IPS DF 6.9 (cell line): Measurements from ENCODE around the gene TBC1D22A.
A peak's percentile ranks its signal among the peaks of the same experiment; 100 is the strongest.
"Not testable (repeated sequence)": the region's sequence is repeated elsewhere in the genome, so short reads cannot be mapped to it uniquely, and the experiment has no call there.

ENCODE experiments used
- DNase-seq: peaks from one replicate; pipeline ENCODE4 v3.0.0-alpha.2; 2013; ENCODE audit warnings: low read depth, low spot score
- H3K27ac ChIP-seq: one replicate; pipeline ENCODE4 v1.5.1; 2013; ENCODE audit warnings: low read length, control low read depth
- H3K27me3 ChIP-seq: 2 replicates; pipeline ENCODE4 v1.6.1; 2013; ENCODE audit warnings: mild to moderate bottlenecking, low read length; ENCODE audit not compliant: control insufficient read depth, insufficient read depth
- H3K36me3 ChIP-seq: 2 replicates; pipeline ENCODE4 v1.6.1; 2013; ENCODE audit warnings: low read length; ENCODE audit not compliant: control insufficient read depth, insufficient read depth
- H3K4me1 ChIP-seq: 2 replicates; pipeline ENCODE4 v1.6.1; 2013; ENCODE audit warnings: low read length; ENCODE audit not compliant: control insufficient read depth, insufficient read depth
- H3K4me3 ChIP-seq: 2 replicates; pipeline ENCODE4 v1.5.1; 2013; ENCODE audit warnings: mild to moderate bottlenecking, low read length
- H3K9me3 ChIP-seq: 2 replicates; pipeline ENCODE4 v1.6.1; 2013; ENCODE audit warnings: low read length, inconsistent platforms; ENCODE audit not compliant: control insufficient read depth, insufficient read depth
- WGBS: extraction: QIAGEN DNeasy Blood & Tissue Kit; methylation state at CpG from one replicate; pipeline ENCODE4 v1.1.7; 2013; ENCODE audit warnings: mixed read lengths, missing lambda C conversion rate; ENCODE audit not compliant: insufficient read length, insufficient coverage; 5-methylcytosine and 5-hydroxymethylcytosine counted together

Gene TBC1D22A

DNA sequence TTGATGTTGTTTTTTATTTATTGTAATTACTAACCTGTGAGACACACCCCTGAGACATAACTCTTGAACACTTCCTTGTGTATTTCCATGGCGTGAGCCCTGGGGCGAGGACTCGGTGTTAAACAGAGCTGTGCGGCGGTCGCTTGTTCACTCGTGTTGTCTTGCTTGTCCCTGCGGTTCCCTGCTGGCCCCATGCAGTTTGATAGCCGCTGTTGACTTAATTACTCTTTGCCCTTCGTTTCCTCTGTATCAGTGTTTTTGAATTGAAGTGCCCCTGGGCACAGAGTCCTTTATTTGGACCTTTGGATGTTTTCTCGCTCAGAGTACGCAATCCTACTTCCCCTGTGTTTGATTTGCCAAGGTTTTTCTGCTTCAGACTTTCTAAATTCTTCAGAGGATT lies 52.7 kb downstream of the TBC1D22A start:
- no peak for DNase-seq
- no peaks in the 10 kb centered on the region for H3K36me3 ChIP-seq
- no peaks in the 10 kb centered on the region for H3K9me3 ChIP-seq
- H3K4me1 ChIP-seq = no peaks in the 10 kb centered on the region
- no peak overlapping the region for H3K4me3 ChIP-seq
- no CpG with 5 or more reads among the region's 12 CpGs for WGBS
- H3K27me3 ChIP-seq = no peaks in the 10 kb centered on the region
- no peak overlapping the region for H3K27ac ChIP-seq

DNA sequence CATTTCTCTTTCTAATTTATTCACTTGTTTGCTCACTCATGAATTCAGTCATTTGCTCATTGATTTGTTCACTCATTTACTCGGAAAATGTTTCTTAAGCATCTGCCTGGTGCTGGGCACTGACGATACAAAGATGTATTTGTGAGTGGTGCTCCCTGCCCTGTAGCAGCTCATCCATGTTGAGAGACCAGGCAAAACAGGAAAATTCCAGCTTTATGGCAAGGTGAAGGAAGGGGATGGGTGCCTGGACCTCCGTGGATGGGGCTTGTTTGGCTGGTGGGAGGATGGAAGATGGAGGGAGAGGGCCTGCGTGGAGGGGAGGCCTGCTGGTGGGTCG lies 53.1 kb downstream of the TBC1D22A start:
- no peak for DNase-seq
- Histone ChIP-seq H3K27ac (no peak overlapping the region), H3K4me1 (no peaks in the 10 kb centered on the region), H3K4me3 (no peak overlapping the region), H3K36me3 (no peaks in the 10 kb centered on the region), H3K9me3 (no peaks in the 10 kb centered on the region), H3K27me3 (no peaks in the 10 kb centered on the region)
- whole genome bisulfite sequencing = no CpG with 5 or more reads among the region's 5 CpGs

DNA sequence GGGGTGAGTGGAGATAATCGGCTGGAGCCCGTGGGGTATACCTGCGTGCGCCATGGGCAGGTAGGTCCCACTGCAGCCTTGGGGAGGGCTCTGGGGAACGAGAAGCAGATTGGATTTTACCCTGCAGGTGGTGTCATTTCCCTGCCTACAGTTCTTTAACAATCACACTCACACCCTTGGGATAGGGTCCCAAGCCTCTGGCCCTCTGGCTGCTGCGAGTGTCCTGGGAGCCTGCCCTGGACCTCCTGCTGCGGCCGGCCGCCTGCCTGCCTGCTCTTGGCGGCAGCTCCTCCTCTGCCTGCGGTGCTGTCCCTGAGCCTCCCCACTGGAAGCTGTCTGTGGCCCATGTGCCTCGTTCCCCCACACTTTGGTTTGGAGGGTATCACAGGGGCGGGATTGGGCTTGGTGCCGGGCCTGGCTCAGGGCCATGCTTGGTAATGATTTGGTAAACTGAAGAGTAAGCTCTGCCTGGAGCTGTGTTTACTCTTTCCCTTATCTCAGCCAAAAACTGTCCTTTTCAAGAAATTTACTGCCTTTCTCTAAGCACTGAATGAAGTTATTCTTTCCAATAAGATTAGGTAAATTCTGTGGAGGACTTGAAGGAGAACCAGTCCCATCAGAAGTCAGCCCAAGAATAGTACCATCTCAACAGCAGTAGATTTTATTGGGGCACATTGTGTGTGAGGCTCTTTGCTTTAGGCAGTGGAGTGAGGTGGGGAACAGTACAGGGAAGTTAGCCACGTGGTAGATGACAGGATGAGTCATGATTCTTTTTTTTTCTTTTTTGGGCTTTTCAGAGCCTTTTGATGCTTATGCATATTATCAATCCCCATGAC lies 53.7 kb downstream of the TBC1D22A start:
- no peaks in the 10 kb centered on the region for H3K4me1 ChIP-seq
- no peak for DNase-seq
- H3K4me3 ChIP-seq = no peak overlapping the region
- no peaks in the 10 kb centered on the region for H3K9me3 ChIP-seq
- no CpG with 5 or more reads among the region's 15 CpGs for WGBS
- H3K36me3 ChIP-seq = no peaks in the 10 kb centered on the region
- no peak overlapping the region for H3K27ac ChIP-seq
- H3K27me3 ChIP-seq = no peaks in the 10 kb centered on the region

DNA sequence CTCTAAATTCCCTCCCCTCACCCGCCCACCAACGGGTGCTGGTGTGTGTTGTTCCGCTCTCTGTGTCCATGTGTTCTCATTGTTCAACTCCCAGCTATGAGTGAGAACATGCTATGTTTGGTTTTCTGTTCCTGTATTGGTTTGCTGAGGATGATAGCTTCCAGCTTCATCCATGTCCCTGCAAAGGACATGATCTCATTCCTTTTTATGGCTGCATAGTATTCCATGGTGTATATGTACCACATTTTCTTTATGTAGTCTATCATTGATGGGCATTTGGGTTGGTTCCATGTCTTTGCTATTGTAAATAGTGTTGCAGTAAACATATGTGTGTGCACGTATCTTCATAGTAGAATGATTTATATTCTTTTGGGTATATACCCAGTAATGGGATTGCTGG lies 54.9 kb downstream of the TBC1D22A start:
- no CpG with 5 or more reads among the region's 4 CpGs for WGBS
- H3K4me3 ChIP-seq = not testable (repeated sequence)

DNA sequence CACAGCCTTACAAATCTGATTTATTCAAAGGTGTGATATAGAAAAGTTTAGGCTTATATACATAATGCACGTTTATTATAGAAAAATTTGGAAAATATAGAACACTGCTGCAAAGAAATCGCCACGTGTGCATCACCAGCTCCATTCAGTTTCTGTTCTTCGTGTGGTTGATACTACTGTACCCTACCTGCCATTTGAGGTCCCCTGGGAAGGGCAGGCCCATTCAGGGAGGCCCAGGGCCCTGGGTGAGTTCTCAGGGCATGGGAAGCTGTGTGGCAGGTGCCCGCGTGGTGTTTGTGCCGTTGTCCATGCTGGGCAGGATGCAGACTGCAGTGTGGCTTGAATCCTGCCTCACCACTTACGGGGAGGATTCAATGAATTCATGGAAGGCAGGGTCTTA lies 60.8 kb downstream of the TBC1D22A start:
- no peaks in the 10 kb centered on the region for H3K9me3 ChIP-seq
- no peaks in the 10 kb centered on the region for H3K36me3 ChIP-seq
- DNase-seq = no peak
- H3K4me3 ChIP-seq = no peak overlapping the region; the same call in 1 of the 2 replicates
- no CpG with 5 or more reads among the region's 8 CpGs for WGBS
- H3K27ac ChIP-seq = no peak overlapping the region
- H3K4me1 ChIP-seq = no peaks in the 10 kb centered on the region
- H3K27me3 ChIP-seq = no peaks in the 10 kb centered on the region

More for the DNA sequence above, 54.9 kb downstream of the TBC1D22A start:
- H3K4me1 ChIP-seq, H3K27ac ChIP-seq, DNase-seq, H3K9me3 ChIP-seq, H3K27me3 ChIP-seq, H3K36me3 ChIP-seq: not testable (repeated sequence)

DNA sequence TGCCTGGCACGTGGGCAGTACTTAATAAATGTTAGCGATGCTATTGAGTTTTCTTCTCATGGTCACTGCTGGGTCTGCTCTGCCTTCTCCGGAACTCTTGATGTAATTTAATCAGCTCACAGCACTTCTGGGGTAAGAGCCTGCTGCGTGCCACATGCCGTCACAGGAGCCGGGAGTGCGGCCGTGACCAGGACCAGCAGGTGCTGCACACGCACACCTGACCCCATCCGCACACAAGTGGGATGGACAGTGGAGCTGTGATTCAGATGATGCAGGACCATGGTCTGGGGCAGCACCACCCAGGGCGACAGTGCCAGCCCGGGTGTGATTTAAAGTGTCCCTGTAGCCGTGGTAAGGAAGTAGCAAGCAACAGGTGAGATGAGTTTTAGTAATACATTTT lies 61.2 kb downstream of the TBC1D22A start:
- H3K9me3 ChIP-seq = no peaks in the 10 kb centered on the region
- no peak overlapping the region for H3K4me3 ChIP-seq
- WGBS = no CpG with 5 or more reads among the region's 13 CpGs
- H3K36me3 ChIP-seq = no peaks in the 10 kb centered on the region
- no peak for DNase-seq
- H3K27ac ChIP-seq = no peak overlapping the region
- no peaks in the 10 kb centered on the region for H3K4me1 ChIP-seq
- H3K27me3 ChIP-seq = no peaks in the 10 kb centered on the region

DNA sequence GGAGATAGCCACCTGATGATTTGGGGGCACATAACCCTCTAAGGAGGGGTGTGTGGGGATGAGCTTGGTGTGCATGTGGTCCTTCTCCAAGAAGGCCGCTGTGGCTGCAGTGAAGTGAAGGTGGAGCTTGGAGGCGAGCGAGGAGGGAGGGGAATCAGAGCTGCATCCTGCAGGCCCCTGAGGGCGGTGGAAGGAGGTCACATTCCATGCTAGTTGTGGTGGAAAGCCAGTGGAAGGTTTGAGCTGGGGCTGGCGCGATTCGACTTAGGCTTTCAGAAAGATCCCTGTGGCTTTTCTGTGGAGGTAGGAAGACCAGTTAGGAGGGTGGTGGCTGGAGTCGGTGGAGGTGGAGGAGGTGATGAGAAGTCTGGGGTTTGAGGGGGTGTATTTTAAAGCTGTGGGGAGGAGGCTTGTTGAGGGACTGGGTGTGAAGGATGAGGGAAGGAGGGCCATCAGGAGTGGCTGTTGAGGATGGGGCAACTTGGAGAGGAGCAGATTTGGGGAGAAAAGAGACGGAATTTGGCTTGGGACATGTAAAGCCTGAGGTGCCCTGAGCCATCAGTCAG lies 62.0 kb downstream of the TBC1D22A start:
- H3K4me1 ChIP-seq = no peaks in the 10 kb centered on the region
- H3K27ac ChIP-seq = no peak overlapping the region
- no peak for DNase-seq
- no peaks in the 10 kb centered on the region for H3K9me3 ChIP-seq
- H3K27me3 ChIP-seq = no peaks in the 10 kb centered on the region
- no peak overlapping the region for H3K4me3 ChIP-seq
- WGBS = no CpG with 5 or more reads among the region's 9 CpGs
- no peaks in the 10 kb centered on the region for H3K36me3 ChIP-seq

DNA sequence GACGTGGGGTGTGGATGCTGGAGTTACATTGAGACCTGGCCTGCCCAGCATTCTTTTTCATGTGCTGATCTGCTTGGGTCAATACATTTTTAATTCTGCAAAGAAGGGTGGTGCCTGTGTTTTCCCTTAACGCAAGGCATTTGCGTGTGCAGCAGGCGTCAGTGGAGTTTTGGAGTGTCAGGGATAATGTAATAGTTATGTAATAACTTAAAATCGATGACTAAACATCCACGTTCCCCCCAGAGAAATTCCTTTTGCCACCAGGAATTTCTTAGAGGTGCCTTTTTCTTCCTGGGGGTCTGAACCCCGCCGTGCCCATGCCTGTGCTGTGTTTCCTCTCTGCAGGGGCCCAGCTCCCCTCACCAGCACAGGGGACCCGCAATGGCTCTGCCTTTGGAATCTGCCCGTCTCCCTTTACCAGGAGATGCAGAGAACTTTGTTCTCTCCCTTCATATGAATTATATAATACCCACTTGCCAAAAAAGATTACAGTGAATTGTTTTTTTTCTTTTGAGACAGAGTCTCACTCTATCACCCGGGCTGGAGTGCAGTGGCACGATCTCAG lies 62.6 kb downstream of the TBC1D22A start:
- Histone ChIP-seq H3K9me3 (no peaks in the 10 kb centered on the region), H3K4me1 (no peaks in the 10 kb centered on the region; the same call in 1 of the 2 replicates), H3K27ac (no peak overlapping the region), H3K36me3 (no peaks in the 10 kb centered on the region), H3K4me3 (no peak overlapping the region), H3K27me3 (no peaks in the 10 kb centered on the region)
- no CpG with 5 or more reads among the region's 12 CpGs for WGBS
- no peak for DNase-seq

DNA sequence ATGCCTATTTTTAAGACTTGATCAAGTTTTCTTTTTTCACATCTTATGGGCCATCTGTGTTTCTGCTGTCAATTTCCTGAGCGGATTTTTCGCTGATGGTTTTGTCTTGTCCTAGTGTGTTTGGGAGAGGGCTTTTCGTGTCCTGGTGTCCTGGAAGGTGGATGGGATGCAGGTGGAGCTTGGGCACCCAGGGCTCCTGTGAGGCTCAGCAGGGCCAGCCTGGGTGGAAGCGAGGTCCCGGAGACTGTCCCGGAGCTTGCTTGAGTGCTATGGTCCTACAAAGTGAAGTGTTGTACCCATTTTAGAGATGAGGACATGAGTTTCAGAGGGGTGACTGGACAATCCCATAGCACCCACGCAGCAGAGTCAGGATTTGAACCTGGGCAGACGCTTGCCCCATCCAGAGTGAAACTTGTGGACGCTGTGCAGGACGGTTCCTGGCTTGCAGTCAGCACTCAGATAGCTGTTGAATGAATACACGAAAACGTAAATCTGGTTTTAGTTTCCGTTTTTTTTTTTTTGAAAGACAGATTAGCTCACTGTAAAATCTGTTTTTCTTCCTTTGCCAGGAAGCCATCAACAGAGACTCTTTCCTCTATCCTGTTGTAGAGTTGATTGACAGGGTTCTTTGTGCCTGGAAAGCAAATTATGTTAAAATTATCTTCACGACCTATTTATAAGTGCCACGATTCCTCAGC lies 64.1 kb downstream of the TBC1D22A start:
- DNase-seq = no peak
- no peaks in the 10 kb centered on the region; the same call in 1 of the 2 replicates for H3K4me1 ChIP-seq
- H3K9me3 ChIP-seq = no peaks in the 10 kb centered on the region
- no peaks in the 10 kb centered on the region for H3K36me3 ChIP-seq
- no peak overlapping the region for H3K4me3 ChIP-seq
- H3K27me3 ChIP-seq = no peaks in the 10 kb centered on the region
- no CpG with 5 or more reads among the region's 15 CpGs for WGBS
- H3K27ac ChIP-seq = no peak overlapping the region

DNA sequence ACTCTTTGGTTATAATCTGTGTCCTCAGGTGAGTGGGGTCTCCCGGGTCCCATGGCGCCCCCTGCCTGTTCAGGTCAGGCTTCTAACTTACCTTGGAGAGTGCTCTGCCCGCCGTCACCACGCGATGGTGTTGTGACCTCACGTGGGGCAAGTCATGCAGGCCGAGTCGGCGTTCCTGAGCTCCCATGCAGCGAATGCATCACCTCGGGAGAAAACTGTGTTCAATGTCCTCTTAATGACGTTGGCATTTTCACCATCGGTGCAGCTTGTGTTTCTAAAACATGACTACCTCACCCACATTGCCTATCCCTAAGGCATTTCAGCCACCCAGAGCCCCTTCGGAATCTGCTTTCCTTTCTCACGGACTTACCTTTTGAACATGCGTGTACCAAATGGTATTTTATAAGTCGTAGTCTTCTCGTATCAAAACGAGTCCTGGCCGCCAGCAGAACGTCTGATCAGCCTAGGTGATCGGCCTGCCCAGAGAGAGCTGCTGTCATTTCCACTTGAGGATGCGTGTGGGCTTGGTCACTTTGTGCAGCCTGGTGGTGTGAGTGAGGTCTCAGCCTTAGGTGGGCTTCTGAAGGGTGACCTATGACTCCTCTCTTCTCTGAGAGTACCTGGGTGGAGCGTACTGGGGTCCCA lies 64.8 kb downstream of the TBC1D22A start:
- DNase-seq = peak; percentile 52
- no peaks in the 10 kb centered on the region for H3K27me3 ChIP-seq
- H3K36me3 ChIP-seq = no peaks in the 10 kb centered on the region
- H3K27ac ChIP-seq = no peak overlapping the region
- H3K9me3 ChIP-seq = no peaks in the 10 kb centered on the region
- no CpG with 5 or more reads among the region's 25 CpGs for WGBS
- H3K4me3 ChIP-seq = no peak overlapping the region
- no peaks in the 10 kb centered on the region; the same call in 1 of the 2 replicates for H3K4me1 ChIP-seq
